DMS153 treated with DMSO at 0.1 percent for 48 hours (cell line): ENCODE results near the gene HIVEP2.

ENCODE experiments used
- DNase-seq: peaks from one replicate; lab custom pipeline; 2025; ENCODE audit not compliant: unreplicated experiment; lab: John Stamatoyannopoulos, UW

Gene HIVEP2

GRCh38 chr6:142844065-142844755, 100.8 kb downstream of the HIVEP2 start:
- no peak for DNase-seq

- no peak for DNase-seq
Measured at GRCh38 chr6:142843361-142843760, 101.6 kb downstream of the HIVEP2 start.

DNA sequence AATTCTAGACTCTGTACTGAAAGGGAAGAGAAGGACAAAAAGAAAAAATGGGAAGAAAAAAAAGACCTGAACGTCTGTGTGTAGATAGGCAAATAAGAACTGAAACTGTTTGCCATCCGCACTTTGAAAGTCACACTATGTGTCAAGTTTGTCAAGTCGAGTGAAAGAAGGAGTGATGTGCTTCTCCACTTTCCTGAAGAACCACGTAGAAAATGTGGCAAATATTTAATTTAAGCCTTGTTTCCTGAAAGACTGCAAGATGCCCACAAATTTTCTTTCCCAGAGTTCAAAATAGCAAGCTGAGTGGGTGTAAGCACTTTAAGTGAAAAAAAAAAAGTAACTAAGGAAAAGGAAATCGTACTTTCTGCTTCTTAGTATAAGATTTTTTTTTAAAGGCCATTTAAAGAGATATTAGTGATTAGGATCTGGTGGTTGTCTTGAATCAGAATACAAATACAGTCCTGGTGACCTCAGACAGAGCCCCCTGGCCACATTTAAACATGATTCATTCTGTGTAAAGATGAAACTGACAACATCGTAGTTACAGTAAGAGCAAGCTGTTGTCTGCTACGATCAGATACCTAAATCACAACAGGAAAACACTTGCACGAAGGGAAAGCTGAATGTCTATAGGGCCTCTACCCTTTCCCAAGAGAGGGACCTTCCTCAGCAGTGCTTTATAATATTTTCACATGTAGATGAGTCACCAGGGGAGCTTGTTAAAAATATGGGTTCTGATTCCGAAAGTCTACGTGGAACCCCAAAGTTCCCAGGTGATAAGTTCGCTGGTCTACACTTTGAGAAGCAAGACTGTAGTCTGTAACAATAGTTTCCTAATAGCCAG, 102.3 kb downstream of the HIVEP2 start:
- no peak for DNase-seq

GRCh38 chr6:142841915-142842314, 103.1 kb downstream of the HIVEP2 start:
- no peak for DNase-seq

GRCh38 chr6:142839686-142840040, 105.3 kb downstream of the HIVEP2 start:
- no peak for DNase-seq

- no peak for DNase-seq
Measured at GRCh38 chr6:142838821-142839685, 105.9 kb downstream of the HIVEP2 start.

GRCh38 chr6:142835787-142836535, 109.0 kb downstream of the HIVEP2 start:
- DNase-seq, result no peak

GRCh38 chr6:142834853-142835252, 110.1 kb downstream of the HIVEP2 start:
- no peak for DNase-seq

DNA sequence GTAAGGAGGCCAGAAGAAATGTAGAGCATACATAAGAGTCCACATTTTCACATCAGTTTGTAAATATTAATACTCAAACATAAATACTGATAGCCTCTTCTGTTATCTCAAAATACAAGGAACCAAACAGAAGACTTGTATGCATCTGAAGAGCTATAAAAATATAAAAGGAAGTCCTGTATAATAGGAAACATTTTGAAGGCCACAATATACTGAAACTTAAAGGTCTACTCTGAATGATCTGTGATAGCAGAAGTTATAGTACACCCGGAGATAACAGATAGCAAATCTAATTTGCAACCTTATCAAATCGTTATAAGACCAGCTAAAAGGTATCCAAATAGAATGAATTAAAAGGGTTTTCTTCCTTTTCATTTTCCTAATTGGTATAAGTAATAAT, 111.2 kb downstream of the HIVEP2 start:
- no peak for DNase-seq

DNA sequence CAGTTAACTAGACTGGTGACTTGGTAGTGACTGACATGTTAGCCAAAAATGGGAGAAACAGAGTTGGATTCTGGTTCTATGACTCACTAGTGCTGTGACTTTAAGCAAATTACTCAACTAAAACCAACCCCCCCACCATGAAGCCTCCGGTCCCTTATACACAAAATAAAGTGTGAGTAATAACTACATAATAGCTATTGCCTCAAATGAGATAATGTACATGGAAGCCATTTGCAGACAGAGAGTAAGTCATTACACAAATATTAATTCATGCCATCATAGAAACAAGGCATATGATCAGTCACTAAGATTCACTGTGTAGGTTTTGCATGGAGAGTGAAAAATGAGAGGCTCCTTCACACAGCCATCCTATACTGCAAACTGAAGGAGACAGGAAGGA, 111.9 kb downstream of the HIVEP2 start:
- DNase-seq, result no peak

DNA sequence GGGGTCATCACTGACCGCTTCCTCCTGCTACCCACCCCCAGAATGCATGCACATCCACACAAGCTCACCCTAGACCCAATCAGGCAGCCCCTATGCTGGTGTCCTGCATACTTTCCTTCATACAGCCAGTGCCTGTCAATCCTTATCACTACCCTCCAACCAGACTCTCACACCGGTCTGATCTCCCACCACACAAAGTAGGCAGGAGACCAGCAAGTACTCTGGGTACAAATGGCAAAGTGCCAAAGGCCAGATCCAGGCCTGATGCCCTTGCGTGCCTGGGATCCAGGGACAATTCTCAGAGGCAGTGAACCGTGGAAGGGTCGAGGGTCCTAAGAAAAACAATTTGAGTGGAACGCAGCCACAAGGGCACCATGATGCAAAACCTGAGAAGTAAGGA, 114.2 kb downstream of the HIVEP2 start:
- no peak for DNase-seq

DNA sequence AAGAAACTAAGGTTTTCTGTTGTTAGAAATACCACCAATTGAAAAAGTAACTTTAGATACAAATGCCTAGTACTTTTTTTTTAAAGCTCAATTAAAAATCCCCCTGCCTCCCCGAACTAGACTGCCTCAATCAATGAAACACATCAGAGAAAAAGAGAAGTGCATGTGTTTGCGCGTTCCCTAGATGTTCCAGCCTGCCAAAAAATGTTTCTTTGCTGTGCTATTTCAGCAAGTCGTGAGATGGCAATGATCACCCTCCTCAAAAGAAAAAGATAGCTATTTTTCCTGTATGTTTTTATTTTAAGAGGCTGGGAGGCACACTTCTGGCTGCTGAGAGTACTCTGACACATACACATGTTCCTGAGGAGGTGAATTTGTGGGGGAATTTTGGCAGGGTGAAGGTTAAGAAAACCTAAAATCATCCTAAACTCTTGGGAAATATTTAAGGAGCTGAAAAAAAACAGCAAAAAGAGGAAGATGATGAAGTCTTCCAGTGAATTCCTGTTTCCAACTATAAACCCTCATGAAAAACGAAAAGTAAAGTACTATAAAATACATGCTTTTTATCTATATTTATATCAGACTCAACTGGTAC, 114.8 kb downstream of the HIVEP2 start:
- DNase-seq, result no peak

GRCh38 chr6:142829556-142829955, 115.4 kb downstream of the HIVEP2 start:
- no peak for DNase-seq

GRCh38 chr6:142827991-142828390, 117.0 kb downstream of the HIVEP2 start:
- DNase-seq, result no peak

DNA sequence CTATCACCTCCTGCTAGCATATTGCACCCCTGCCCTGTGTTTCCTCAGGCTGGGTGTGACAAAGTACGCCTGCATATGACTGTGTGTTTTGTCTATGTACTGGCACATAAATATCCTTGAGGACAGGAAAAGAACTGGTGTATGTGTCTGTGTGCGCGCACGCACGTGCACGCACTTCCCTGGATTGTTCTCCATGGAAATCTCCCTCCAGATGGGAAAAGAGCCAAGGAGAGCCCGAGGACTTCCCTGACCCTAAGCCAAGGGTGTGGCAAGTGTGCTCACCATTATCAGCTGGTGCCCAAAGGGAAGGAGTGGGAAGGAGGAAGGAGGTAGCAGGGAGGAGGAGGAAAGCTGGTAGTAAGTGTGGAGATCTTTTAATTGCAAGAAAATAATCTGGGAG, 117.6 kb downstream of the HIVEP2 start:
- DNase-seq, result no peak

- DNase-seq, result no peak
Measured at GRCh38 chr6:142825760-142826159, 119.2 kb downstream of the HIVEP2 start.

GRCh38 chr6:142824426-142824825, 120.5 kb downstream of the HIVEP2 start:
- no peak for DNase-seq

DNA sequence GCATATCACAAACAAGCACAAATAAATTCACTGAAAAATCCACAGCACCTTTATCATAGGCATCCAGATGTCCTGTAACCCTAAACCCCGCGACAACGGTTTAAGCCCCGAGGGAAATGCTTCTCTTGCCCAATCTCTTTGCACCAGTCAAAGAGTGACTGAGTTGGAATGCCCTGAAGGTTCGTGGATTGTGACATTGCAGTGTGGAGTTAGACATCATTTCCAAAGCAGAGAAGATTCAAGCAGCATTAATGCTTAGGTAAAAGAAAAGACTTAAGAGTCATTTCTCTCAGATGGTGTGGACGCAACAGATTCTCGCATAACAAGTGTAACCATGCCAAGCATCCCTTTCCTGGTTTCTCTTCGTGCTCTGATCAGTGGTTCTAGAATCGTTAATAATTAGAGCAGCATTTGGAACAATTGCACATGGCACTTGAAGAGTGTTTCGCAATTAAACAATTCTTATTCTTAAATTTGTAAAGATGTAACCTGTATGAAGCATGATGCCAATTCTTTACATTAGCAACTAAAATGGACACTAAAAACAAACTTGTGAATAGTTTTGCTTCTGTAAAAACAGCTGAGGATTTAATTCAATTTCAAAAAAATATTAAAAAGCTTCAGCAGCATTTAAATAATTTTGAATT, 121.6 kb downstream of the HIVEP2 start:
- no peak for DNase-seq

GRCh38 chr6:142822842-142823241, 122.1 kb downstream of the HIVEP2 start:
- no peak for DNase-seq

DNA sequence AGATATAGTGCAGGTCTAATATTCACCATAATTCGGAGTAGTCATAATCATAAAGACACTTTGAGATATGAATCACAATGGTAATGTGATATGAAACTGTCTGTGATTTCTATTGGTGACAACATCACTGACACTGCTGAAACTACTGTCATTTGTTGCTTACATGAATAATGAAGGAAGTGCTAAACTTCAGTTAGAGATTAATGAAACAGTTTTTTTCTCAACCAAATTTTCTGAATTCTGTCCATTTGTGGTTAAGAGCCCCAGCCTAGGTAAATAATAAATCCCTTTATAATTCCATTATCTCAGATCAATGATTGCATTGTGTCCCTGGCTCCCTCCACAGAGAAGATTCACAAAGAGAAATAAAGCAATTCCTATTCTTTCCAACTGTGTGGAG, 122.6 kb downstream of the HIVEP2 start:
- no peak for DNase-seq
